ENCODE results near the gene FSTL4.
"Not testable (repeated sequence)": the region's sequence is repeated elsewhere in the genome, so short reads cannot be mapped to it uniquely, and the experiment has no call there.

FSTL4 gene

DNA sequence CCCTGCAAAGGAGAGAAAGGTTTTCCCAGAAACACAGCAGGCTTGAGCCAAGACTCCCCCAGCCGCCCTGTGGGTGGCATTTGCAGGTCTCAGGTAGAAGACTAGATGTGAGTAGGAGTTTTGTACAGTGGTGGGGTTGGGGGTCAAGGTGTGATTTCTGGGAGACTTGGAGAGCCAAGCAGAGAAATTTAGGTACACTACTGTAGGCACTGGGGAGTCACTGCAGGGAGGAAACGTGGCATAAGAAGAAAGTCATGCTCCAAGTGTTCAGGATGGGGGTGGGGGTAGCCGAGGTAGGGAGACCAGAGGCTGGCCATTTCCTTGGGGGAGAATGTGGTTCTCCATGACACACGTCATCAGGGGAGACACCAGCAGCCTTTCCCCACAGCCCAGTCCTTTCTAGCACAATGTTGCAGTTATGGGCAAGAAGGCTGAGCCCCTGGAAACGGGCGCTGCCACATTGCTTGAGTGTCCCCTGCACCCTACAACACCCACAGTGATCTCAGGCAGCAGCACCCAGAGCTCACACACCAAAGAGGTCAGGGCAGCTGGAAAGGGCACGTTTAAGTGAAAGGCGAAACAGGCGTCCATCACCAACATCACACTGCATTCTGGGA, 210.5 kb downstream of the FSTL4 start:
- DNase-seq (ENCODE audit: low spot score), result no peak

- DNase-seq (ENCODE audit: low spot score), result no peak
These were observed 211.4 kb downstream of the FSTL4 start for GRCh38 chr5:133400831-133401351.

DNA sequence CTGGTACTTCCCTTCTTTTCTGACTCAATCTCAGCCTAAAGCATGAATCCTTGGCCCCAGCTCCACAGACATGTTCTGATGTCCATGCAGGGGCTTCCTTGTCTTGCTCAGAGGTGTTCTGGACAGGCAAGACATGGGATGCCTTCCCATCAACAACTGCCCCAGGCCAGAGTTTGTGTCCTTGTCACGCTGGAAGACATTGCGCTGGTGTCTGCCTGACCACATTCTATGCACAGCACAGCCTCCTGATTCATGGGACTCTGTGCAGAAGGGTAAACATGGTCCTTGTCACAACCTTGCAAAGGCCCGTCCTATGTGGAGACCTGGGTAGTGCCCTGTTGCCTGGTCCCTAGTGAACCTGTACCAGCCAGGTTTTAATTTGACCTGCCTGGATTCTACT, 212.2 kb downstream of the FSTL4 start:
- no peak for DNase-seq (ENCODE audit: low spot score)

DNA sequence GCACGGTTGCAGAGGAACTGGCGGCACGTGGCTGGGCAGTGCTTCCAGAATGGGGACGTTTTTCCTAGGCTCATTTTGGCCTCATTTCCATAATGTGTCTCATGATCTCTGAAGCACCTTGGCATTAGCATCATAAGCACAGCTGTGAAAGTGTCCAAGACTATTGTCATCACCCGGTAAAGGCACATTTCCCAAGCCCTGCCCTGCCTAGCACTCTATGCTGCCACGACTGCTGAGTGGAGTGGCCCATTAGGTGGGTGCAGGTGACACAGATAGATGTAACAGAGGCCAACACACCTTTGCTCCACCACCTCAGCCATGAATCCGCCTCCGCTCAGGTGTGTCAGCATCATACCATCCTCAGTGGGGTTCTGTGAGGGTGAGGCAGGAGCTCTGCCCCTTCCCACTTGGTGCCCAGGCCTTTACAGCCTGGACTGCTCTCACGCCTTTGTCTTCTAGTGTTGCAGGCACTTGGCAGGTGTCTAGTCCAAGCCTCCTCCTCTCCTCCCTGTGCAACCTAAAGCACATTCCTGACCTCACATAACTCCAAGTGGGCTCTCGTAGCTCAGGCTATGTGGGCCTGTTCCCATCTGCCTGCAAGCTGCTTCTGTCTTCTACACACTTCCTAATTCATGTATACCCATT, 213.0 kb downstream of the FSTL4 start:
- no peak for DNase-seq (ENCODE audit: low spot score)

GRCh38 chr5:133398646-133399101, 213.7 kb downstream of the FSTL4 start:
- DNase-seq (ENCODE audit: low spot score), result no peak

- no peak for DNase-seq (ENCODE audit: low spot score)
These were observed 214.2 kb downstream of the FSTL4 start for GRCh38 chr5:133397990-133398645.

GRCh38 chr5:133397348-133397747, 215.0 kb downstream of the FSTL4 start:
- no peak for DNase-seq (ENCODE audit: low spot score)

- DNase-seq (ENCODE audit: low spot score), result no peak
These were observed 215.5 kb downstream of the FSTL4 start for GRCh38 chr5:133396814-133397213.

GRCh38 chr5:133396187-133396741, 216.1 kb downstream of the FSTL4 start:
- DNase-seq (ENCODE audit: low spot score), result no peak

- not testable (repeated sequence) for DNase-seq (ENCODE audit: low spot score)
These were observed 217.1 kb downstream of the FSTL4 start for GRCh38 chr5:133395207-133395606.

DNA sequence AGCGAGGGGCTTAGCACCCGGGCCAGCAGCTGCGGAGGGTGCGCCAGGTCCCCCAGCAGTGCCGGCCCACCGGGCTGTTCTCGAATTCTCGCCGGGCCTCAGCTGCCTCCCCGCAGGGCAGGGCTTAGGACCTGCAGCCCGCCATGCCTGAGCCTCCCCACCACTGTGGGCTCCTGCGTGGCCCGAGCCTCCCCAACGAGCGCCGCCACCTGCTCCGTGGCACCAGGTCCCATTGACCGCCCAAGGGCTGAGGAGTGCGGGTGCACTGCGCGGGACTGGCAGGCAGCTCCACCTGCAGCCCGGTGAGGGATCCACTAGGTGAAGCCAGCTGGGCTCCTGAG, 217.9 kb downstream of the FSTL4 start:
- DNase-seq (ENCODE audit: low spot score), result not testable (repeated sequence)

- DNase-seq (ENCODE audit: low spot score), result no peak
These were observed 218.4 kb downstream of the FSTL4 start for GRCh38 chr5:133393776-133394476.

DNA sequence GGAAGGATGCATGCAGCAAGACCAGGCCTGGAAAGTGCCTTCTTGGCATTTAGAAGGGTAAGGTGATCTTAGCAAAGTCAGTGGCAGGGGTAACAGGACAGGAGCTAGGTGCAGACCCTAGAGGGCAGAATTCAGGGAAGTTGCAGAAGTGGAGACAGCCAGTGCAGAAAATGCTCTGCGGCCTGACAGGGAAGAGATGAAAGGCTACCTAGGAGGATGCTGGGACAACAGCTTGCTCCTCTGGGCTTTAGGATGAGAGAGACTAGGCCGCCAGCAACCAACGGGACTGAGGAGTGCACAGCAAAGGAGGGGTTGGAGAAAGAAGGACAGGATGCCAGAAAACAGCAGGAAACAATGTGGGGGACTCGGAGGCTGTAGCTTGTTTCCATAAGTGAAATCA, 219.9 kb downstream of the FSTL4 start:
- DNase-seq (ENCODE audit: low spot score), result no peak

- DNase-seq (ENCODE audit: low spot score), result no peak
These were observed 220.8 kb downstream of the FSTL4 start for GRCh38 chr5:133391354-133392136.

- no peak for DNase-seq (ENCODE audit: low spot score)
These were observed 221.7 kb downstream of the FSTL4 start for GRCh38 chr5:133390416-133391353.

GRCh38 chr5:133389066-133389590, 223.2 kb downstream of the FSTL4 start:
- DNase-seq (ENCODE audit: low spot score), result no peak

DNA sequence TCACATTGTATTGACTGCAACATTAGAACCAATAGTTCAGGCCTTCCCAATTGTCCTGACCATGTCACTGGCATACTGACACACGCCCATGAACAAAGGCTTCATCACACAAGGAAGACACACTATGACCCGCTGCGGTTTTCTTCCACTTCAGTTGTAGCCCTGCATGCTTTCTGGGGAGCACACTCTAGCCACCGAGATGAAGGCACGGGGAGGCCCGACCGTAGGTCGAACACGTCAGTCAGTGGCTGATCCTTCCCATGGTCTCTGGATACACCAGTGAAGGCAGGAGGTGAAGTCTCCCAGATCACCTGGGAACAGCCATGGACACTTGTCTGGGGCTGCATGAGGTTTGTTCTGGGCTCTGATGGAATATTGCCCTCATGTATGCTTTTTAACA, 224.7 kb downstream of the FSTL4 start:
- DNase-seq (ENCODE audit: low spot score), result no peak

- no peak for DNase-seq (ENCODE audit: low spot score)
These were observed 225.2 kb downstream of the FSTL4 start for GRCh38 chr5:133387091-133387490.

GRCh38 chr5:133386662-133387061, 225.7 kb downstream of the FSTL4 start:
- no peak for DNase-seq (ENCODE audit: low spot score)

- DNase-seq (ENCODE audit: low spot score), result no peak
These were observed 227.0 kb downstream of the FSTL4 start for GRCh38 chr5:133385346-133385745.

Measured in CD4-positive, alpha-beta T cell treated with Interleukin-6 at 100 ng/mL for 8 hours (primary cell).